ENCODE data around the gene MT1F.
"Not testable (repeated sequence)": the region's sequence is repeated elsewhere in the genome, so short reads cannot be mapped to it uniquely, and the experiment has no call there.

Gene MT1F

DNA sequence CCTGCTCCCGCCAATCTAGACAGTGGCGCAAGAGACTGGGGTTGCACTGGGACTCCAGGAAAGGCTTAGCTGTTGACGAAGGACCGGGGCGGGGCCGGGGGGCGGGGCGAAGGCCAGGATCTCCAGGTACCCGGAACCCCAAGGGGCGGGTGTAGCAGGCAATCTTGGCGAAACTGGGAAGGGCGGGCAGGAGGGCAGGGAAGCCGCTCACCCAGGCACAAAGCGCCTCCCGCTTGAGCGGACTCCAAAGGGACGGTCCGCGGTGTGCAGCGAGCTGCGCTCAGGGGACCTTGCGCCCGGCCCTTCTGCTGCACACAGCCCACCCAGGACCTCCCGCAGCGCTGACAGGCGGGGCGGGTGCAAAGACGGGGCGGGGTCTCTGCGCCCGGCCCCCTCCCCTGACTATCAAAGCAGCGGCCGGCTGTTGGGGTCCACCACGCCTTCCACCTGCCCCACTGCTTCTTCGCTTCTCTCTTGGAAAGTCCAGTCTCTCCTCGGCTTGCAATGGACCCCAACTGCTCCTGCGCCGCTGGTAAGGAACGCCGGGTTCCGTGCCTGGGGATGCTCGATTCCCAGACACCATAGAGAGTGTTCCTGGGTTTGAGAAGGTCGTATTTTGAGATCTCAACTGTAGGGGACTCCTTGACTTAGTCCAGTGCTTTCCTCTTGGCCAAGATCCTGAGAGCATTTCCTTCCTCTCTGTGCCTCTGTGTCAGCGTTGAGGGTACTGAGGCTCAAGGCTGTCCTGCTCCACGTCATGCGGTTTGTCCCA, at the start of gene MT1F:
Gene MT1F, plus strand, starts transcription at position 405 of the 772 bp plus-strand sequence. Its CDS starts 100 bp downstream, at position 505.
- DNase-seq (ENCODE audit: low read depth in 2 of 2): peak; percentile 33 to 49

DNA sequence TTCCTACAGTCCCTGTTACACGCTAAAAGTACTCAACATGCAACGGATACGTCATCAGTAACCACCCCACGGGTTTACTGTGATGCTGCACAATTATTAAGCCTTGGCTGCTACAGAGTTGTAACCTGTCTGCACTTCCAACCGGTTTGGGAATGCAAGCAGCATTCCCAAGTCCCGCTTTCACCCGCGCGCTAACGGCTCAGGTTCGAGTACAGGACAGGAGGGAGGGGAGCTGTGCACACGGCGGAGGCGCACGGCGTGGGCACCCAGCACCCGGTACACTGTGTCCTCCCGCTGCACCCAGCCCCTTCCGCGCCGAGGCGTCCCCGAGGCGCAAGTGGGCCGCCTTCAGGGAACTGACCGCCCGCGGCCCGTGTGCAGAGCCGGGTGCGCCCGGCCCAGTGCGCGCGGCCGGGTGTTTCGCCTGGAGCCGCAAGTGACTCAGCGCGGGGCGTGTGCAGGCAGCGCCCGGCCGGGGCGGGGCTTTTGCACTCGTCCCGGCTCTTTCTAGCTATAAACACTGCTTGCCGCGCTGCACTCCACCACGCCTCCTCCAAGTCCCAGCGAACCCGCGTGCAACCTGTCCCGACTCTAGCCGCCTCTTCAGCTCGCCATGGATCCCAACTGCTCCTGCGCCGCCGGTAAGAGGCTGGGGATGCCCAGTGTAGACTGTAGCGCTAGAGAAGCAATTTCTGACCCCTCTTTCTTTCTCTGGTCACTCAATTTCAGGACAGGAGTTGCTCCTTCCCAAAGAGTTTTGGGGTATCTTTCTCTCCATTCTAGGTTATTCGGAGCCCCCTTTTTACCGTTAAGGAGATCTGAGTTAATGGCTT, 49.5 kb upstream of the MT1F start, which contains the start of gene MT2A:
Gene MT2A, plus strand, starts transcription at position 542 of the 833 bp plus-strand sequence. Its CDS starts 72 bp downstream, at position 614.
- DNase-seq (ENCODE audit: low read depth in 2 of 2): peak; percentile 87

DNA sequence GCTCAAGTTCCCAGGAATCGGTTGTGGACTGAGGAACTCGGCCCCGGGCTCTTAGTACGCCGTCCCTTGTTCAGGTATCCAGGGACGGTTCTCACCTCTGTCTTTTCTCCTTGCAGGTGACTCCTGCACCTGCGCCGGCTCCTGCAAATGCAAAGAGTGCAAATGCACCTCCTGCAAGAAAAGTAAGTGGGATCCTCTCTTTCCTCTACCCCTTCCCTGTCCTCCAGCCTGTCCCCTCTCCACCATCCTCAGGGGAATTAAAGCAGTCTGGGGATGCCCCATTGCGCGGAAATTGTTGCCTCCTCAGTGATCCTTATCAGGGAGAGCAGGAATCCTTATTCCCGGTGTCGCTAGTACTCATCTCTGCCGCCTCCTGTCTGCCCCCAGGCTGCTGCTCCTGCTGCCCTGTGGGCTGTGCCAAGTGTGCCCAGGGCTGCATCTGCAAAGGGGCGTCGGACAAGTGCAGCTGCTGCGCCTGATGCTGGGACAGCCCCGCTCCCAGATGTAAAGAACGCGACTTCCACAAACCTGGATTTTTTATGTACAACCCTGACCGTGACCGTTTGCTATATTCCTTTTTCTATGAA, 48.8 kb upstream of the MT1F start:
- no peak for DNase-seq (ENCODE audit: low read depth in 2 of 2)

DNA sequence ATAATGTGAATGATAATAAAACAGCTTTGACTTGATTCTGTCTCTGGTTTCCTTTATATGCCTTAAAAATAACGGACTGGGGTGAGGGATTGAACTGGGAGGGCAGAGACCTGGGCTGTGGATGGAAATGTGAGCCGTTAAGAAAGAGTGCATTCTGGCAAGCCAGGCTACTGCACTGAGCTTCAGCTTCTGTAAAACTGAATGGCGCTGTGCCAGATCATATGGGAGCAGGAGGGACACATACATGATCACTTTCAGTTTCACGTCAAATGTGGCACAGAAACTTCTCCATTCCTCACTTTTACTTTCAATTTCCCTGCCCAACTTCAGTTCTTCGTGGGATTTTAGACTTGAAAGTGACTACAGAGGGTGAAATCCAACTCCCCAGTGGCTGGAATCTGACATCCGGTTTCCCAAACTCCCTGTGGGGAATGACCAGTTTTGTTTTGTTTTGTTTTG, 48.3 kb upstream of the MT1F start:
- DNase-seq (ENCODE audit: low read depth in 2 of 2): peak; percentile 66 to 69

DNA sequence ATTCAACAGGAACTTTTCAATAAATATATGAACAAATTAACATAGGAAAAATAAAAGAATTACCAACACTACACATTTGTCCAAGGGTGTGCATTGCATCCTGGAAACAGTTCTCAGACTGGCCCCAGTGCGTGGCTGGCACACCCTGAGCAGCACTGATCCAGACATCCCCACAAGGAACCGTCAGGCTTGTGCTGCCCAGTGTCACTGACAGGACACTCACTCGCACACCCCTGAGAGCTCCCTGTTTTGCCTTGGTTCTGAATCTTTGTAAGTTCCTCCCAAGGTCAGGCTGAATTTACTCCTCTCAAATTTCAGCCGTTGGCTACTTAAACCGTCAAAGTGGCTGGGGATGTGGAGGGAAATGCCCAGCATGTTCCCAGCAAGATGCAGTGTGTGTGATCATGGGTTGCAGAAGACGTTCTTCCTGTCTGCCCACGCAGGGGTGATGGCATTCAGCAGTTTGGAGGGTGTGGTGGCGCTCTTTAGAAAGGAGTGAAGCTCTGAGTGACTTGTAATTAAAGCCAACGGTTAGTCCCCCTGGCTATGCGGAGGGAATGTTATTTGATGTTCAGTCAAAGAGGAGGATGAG, 47.6 kb upstream of the MT1F start:
- DNase-seq (ENCODE audit: low read depth in 2 of 2): peak; percentile 69 to 75

DNA sequence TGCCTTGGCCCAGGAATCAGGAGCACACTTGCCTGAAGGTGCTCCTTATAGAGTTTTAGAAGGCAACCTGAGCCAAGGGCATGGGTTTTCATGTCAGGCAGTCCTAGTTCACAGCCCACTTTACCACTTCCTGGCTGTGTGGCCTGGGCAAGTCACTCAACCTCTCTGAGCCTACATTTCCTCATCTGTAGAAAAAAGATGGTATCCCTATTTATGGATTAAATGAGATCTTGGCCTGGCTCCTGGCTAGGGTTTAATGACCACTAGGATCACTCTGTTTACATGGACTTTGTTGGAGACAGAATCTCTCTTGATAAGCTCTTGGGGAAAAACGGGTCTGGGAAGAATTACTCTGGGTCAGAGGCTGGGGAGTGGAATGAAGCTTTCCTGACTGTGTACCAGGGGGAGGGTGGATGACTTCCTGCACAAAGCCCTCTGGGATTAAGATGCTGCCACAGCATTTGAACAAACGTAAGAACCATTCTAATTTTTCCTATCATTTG, 47.1 kb upstream of the MT1F start:
- no peak for DNase-seq (ENCODE audit: low read depth in 2 of 2)

DNA sequence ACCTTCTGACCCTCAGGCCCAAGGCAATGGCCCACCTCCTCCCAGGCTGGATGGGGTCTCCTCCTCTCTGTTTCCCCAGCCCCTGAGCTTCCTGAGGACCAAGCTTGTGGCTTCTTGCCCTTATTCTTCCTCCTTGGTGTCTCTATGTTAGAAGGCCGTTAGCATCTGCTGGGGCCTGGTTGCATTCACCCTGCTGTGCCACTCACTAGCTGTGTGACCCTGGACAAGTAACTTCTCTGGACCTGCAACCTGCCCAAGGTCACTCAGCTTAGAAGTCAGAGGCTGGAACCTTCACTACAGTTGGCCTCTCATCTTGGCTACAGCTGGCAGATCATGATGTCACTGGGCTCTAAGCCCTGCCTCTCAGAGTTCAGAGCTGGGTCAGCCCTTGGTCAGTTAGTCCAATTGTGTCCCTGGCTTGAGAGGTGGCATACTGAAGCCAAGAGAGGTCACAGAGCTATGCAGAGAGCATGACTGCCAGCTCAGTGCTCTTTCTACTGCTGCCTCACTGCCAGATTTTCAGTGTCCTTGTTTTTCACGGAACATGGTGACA, 46.4 kb upstream of the MT1F start:
- no peak for DNase-seq (ENCODE audit: low read depth in 2 of 2)

DNA sequence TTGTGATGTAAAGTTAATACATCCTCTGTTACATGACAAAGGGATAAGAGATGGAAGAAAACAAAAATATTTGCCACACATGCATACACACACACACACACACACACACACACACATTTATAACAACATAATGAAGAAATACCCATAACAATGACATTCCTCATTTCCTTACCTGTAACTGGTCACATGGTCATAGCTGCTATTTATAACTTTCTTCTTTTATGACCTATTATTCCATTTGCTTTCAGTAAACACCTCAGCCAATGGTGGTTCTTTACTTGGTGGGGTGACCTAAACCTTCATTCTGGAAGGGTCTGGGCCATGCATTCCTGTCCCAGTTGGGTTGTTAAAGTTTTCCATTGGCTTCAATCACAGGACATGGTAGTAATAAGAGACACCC, 44.1 kb upstream of the MT1F start:
- no peak for DNase-seq (ENCODE audit: low read depth in 2 of 2)

DNA sequence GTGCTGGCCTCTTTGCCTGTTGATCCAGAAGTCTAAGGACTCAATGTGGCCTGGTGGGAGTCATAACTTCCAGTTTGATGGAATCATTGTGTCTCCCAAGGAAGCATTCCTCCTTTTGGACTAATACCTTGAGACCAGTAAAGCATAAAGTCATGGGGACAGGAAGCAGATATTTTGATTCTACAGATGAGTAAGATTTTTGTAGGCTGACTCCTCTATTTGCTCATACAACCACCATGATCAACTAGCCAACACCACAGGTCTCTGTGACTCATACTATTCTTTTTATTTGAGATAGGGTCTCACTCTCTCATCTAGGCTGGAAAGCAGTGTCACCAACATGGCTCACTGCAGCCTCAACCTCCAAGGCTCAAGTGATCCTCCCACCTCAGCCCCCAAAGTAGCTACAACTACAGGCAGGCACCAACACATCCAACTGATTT, 43.2 kb upstream of the MT1F start:
- DNase-seq (ENCODE audit: low read depth in 2 of 2): no peak

DNA sequence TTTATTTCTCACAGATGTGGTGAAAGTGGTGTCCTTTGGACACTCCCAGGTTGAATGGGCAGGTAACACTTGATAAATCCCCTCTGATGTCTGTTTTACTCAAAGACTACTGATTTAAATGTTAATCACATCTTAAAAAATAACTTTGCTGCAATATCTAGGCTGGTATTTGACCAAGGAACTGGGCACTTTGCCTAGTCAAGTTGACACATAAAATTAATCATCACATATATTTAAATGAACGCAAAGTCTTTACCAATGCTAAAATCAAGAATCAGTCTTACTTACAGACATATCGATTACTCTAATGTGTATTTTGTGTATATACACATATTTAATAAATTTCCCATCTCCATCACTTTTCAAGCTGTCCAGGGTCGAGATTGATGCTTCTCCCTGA, 42.4 kb upstream of the MT1F start:
- DNase-seq (ENCODE audit: low read depth in 2 of 2): no peak

DNA sequence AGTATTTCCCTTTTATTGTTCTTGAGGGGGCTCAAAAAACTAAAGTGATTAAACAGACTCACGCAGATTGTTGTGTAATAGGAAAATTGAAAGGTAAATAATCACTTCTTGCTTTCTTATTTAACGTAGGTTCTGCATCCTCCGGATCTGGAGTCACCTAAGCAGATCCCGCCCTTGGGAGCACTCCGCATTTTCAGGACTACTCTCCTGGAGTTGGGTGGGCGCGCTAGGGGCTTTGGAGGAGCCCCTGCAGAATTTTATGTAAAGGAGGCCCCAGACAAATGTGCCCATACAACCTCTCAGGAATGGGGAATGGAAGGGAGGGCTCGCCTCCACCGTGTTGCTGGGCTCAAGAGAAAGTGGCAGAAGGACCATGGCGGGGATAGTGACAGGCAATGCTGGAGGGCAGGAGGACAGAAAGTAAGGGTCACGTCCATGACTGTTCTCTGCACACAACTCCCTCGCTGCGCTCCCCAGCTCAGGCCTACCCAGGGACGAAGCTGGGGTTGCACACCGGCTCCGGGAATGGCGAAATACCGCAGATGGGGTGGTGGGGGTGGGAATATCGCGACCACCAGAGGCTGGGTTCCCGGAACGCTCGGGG, 41.0 kb upstream of the MT1F start:
- DNase-seq (ENCODE audit: low read depth in 2 of 2): no peak

DNA sequence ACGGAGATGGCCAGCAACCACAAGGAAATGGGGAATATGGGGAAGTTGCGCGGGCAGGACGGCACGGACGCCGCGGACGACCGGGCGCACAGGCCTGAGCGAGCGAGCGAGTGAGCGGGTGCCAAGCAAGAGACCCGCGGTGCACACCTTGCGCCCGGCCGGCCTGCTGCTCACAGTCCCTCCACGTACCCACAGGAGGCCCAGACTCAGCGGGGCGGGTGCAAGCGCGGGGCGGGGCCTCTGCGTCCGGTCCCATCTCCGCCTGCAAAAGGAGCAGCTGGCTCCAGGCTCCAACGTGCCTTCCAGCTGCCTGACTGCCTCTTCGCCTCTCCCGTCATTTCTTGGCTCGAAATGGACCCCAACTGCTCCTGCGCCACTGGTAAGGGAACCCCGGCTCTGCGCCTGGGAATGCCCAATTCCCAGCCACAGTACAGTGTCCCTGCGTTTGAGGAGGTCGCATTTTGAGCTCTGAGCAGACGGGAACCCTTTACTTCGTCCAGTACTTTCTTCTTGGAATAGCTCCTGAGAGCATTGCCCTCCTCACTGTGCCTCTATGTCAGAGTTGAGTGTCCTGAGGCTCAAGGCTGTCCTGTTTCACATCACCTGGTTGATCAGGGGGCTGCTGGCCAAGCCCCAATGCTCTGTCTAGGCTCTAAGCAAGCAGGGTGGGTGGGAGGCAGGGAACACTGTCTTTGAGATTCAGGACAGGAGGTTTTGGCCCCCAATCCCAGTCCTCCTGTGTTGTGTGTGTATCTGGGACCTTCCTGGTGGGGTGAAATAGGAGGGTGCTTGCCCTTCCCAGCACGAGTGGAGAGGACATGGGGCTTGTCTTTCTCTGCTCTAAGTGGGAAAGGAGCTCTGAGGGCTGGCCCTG, 40.3 kb upstream of the MT1F start:
- DNase-seq (ENCODE audit: low read depth in 2 of 2): peak; percentile 45 to 63

DNA sequence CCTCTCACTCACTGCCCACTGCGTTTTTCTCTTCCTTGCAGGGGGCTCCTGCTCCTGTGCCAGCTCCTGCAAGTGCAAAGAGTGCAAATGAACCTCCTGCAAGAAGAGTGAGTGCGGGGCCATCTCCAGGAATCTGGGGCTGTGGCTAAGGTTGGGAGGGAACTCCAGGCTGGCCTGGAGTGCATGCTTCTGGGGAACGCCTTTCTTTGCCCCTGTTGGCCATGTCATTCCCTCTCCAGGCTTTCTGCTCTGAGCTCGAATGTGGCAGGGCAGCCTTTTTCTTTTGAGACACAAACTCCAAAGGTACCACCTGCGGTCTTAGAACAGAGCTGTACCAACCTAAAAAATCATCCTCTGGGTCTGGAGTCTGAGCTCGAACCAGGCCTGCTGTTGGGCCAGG, 39.6 kb upstream of the MT1F start:
- no peak for DNase-seq (ENCODE audit: low read depth in 2 of 2)

DNA sequence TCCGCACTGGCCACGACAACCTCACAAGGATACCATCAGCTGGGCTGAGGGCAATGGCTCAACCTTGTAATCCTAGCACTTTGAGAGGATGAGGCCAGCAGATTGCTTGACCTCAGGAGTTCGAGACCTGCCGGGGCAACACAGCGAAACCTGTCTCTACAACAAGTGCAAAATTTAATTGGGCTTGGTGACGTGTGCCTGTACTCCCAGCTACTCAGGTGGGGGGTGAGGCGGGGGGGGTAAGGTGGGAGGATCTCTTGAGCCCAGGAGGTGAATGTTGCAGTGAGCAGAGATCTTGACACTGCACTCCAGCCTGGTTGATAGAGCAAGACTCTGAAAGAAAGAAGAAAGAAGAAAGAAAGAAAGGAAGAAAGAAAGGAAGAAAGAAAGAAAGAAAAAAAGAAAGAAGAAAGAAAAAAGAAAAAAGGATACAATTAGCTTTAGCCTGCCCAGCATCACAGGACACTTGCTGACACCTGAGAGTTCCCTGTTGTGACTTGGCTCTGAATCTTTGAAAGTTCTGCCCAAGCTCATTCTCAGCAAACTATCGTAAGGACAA, 37.3 kb upstream of the MT1F start:
- DNase-seq (ENCODE audit: low read depth in 2 of 2): no peak

DNA sequence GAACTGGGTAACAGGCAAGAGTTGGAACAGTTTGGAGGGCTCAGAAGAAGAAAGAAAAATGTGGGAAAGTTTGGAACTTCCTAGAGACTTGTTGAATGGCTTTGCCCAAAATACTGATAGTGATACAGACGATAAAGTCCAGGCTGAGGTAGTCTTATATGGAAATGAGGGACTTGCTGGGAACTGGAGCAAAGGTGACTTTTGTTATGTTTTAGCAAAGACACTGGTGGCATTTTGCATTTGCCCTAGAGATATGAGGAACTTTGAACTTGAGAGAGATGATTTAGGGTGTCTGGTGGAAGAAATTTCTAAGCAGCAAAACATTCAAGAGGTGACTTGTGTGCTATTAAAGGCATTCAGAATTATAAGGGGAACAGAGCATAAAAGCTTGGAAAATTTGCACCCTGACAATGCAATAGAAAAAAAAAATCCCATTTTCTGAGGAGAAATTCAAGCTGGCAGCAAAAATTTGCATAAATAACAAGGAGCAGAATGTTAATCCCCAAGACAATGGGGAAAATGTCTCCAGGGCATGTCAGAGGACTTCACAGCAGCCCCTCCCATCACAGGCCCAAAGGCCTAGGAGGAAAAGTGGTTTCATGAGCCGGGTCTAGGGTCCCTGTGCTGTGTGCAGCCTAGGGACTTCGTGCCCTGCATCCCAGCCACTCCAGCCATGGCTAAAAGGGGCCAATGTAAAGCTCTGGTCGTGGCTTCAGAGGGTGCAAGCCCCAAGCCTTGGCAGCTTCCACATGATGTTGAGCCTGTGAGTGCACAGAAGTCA, 35.9 kb upstream of the MT1F start:
- DNase-seq (ENCODE audit: low read depth in 2 of 2): not testable (repeated sequence)

DNA sequence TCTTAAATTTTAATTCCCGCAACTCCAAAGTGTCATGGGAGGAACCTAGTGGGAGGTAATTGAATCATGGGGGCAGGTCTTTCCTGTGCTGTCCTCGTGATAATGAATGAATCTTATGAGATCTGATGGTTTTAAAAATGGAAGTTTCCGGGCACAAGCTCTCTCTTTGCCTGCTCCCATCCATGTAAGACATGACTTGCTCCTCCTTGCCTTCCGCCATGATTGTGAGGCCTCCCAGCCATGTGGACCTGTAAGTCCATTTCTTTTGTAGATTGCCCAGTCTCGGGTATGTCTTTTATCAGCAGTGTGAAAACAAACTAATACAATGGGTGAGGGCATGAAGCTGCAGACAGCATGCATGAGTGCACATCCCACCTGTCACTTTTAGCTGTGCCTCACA, 34.6 kb upstream of the MT1F start:
- not testable (repeated sequence) for DNase-seq (ENCODE audit: low read depth in 2 of 2)

DNA sequence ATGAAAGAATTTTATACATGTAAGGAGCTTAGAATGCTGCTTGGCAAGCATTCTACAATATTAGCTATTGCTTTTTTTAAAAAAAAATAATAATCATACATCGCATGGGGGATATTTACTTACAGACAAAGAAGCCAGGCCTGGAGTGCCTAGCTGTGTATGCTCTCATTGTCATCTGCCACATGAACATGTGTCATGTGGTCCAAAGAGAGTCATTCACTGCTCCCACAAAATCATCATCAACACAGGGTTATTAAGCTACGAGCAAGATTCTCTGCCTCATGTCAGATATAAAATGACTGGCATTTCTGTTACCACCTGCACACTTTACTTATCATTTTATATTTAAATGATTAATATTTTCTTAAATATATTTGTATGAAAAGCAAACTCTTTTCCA, 34.1 kb upstream of the MT1F start:
- no peak for DNase-seq (ENCODE audit: low read depth in 2 of 2)

DNA sequence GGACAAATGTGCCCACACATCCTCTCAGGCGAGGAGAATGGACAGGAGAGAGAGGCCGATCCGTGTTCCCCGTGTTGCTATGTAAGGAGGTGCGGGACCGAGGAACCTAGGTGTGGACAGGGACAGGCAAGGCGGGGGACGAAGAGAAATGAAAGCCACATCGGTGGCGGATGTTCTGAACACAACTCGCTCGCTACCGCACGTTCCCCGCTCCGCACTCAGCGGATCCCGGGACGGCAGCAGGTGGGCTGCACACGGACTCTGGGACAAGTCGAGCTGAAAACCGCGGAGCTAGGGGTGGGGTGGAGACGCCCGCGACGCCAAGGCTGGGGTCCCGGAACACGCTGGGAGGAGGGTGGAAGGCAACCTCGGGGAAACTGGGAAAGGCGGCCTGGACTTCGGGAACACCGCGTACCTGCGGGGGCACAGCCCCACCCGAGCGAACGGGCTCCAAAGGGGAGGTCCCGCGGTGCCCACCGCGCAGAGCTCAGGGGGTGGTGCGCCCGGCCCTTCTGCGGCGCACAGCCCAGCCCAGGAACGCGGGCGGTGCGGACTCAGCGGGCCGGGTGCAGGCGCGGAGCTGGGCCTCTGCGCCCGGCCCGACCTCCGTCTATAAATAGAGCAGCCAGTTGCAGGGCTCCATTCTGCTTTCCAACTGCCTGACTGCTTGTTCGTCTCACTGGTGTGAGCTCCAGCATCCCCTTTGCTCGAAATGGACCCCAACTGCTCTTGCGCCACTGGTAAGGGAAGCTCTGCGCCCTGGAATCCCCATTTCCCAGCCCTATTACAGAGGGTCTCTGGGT, 32.4 kb upstream of the MT1F start, which contains the start of gene MT1E:
Gene MT1E, plus strand, starts transcription at position 642 of the 803 bp plus-strand sequence. Its CDS starts 71 bp downstream, at position 713.
- DNase-seq (ENCODE audit: low read depth in 2 of 2): peak; percentile 52 to 59

All from stimulated activated CD4-positive, alpha-beta T cell treated with anti-CD3 and anti-CD28 coated beads, Interleukin-15, amount 100 ng/mL, for 48 hours (primary cell).